ENCODE data around the gene GAS6. TPM values are rescaled to one million over a fixed set of nuclear protein-coding genes. Genes with fewer than 3 reads are reported as not detected.

The GAS6 gene
- total and polyA plus RNA-seq, 2 donors (not counting 1 experiment from before 2014, with no cell fraction given), result 0.25 to 0.78 TPM

DNA sequence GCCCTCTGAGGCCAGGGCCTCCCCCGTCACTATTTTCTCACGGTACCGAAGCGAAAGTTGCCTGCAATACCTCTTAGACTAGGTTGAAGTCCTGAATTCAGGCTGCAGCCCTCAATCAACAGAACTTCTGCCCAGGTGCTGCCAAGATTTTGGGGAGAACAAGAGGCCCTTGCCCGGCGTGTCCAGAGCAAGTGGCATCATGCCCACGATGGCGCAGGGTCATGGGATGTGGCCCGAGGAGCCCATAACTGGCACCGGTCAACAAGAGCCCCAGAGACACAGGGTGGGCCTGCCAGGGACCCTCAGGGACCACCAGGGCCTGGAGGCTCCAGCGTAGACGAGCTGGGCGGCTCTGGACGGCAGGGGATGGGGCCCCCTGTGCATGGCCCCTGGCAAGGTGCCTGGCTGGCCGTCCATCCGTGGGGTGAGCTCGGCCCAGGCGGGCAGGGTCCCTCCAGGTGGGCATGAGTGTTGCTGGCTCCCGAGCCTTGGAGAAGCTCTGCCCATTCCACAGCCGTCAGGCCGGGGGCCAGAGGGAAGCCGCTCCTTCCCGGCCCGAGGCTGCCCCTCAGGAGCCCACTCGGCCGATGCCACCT lies 45.1 kb downstream of the GAS6 start:
- Histone ChIP-seq H3K27me3 (replicated peaks in 1 of 4; ENCODE audit: control extremely low read depth in 1 of 4, control insufficient read depth in 3 of 4, insufficient read depth in 4 of 4, low read length in 3 of 4) (no peaks in the 10 kb centered on the region), H3K4me1 (ENCODE audit: control insufficient read depth in 2 of 2, insufficient read depth in 2 of 2, low read length in 2 of 2) (peaks cover 11 to 18% of the 10 kb centered on the region in 2 donors), H3K9me3 (ENCODE audit: control extremely low read depth in 1 of 3, control insufficient read depth in 2 of 3, insufficient read depth in 1 of 3, low read length in 2 of 3) (peaks cover 0 to 33% (median 0%) of the 10 kb centered on the region in 3 donors), H2AFZ (ENCODE audit: insufficient read depth, low read depth, low read length, poor library complexity, severe bottlenecking) (no peak overlapping the region), H4K20me1 (ENCODE audit: control insufficient read depth, insufficient read depth, low read length, poor library complexity, severe bottlenecking) (peaks cover 79% of the 10 kb centered on the region), H3K4me3 (ENCODE audit: control extremely low read depth in 1 of 5, extremely low read depth in 1 of 5, insufficient read depth in 1 of 5, low read depth in 2 of 5, low read length in 4 of 5) (no peak overlapping the region), H3K4me2 (replicated peaks; ENCODE audit: low read depth, low read length, poor library complexity, severe bottlenecking) (no peak overlapping the region), H3K27ac (ENCODE audit: low read length in 2 of 2) (no peak overlapping the region), H3K9ac (ENCODE audit: low read length) (no peak overlapping the region), H3K36me3 (replicated peaks in 1 of 2; ENCODE audit: control extremely low read depth in 1 of 2, control insufficient read depth in 1 of 2, extremely low read depth in 1 of 2, insufficient read depth in 2 of 2, low read length in 1 of 2) (peaks cover 0 to 3% of the 10 kb centered on the region in 2 experiments), H3K79me2 (ENCODE audit: control insufficient read depth, insufficient read depth, low read length) (peaks cover 72% of the 10 kb centered on the region)
- ATAC-seq (ENCODE audit: low read depth) (no peak), DNase-seq (no peak)
- no peaks in the 10 kb centered on the region for H3K9me3 Mint-ChIP-seq (ENCODE audit: insufficient read depth)
- H3K4me1 Mint-ChIP-seq, result peaks cover 23% of the 10 kb centered on the region
- H3K27ac Mint-ChIP-seq, result no peak overlapping the region
- no peak for TF ChIP-seq EZH2 (IDR thresholded peaks at IDR 0.05; ENCODE audit: borderline replicate concordance, insufficient read depth, low read depth, low read length, poor library complexity, severe bottlenecking)
- TF ChIP-seq, protein P1, sequence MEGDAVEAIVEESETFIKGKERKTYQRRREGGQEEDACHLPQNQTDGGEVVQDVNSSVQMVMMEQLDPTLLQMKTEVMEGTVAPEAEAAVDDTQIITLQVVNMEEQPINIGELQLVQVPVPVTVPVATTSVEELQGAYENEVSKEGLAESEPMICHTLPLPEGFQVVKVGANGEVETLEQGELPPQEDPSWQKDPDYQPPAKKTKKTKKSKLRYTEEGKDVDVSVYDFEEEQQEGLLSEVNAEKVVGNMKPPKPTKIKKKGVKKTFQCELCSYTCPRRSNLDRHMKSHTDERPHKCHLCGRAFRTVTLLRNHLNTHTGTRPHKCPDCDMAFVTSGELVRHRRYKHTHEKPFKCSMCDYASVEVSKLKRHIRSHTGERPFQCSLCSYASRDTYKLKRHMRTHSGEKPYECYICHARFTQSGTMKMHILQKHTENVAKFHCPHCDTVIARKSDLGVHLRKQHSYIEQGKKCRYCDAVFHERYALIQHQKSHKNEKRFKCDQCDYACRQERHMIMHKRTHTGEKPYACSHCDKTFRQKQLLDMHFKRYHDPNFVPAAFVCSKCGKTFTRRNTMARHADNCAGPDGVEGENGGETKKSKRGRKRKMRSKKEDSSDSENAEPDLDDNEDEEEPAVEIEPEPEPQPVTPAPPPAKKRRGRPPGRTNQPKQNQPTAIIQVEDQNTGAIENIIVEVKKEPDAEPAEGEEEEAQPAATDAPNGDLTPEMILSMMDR (IDR thresholded peaks at IDR 0.05), result no peak
- ChIA-PET CTCF (interaction anchor here (0.6 kb wide), 1 partner anchor 500 kb away, joined by 5 read pairs; no protein-coding TSS in a partner anchor), POLR2A (no interaction called here)
- H3K4me3 Mint-ChIP-seq, result no peak overlapping the region
- intact Hi-C loops (cut with micrococcal nuclease), result loop anchor here (5.0 kb wide), 1 partner anchor 314 kb away; the partner anchor contains the start of gene RASA3
- 96% methylated on average over 26 of the region's 26 CpGs for WGBS (ENCODE audit: insufficient coverage)
- no peaks in the 10 kb centered on the region for H3K27me3 Mint-ChIP-seq
